GM12801 (cell line): ENCODE results near the gene MLLT10.

Experiments used
- TF ChIP-seq, protein P1 (sequence below): IDR thresholded peaks from one replicate; pipeline ENCODE4 v1.5.1; 2011; ENCODE audit warnings: control low read depth; ENCODE audit not compliant: insufficient read length; ENCODE audit errors: extremely low read depth

MLLT10 gene

DNA sequence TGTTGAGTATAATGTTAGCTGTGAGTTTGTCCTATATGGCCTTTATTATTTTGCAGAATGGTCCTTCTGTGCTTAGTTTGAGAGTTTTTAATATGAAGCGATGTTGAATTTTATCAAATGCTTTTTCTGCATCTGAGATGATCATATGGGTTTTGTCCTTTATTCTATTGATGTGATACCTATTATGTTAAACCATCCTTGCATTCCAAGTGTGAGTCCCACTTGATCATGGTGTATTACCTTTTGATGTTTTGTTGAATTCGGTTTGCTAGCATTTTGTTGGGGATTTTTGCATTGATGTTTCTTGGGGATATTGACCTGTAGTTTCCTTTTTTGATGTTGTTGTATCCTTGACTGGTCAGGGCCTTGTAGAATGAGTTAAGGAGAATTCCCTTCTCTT, 166.4 kb downstream of the MLLT10 start:
- TF ChIP-seq, protein P1, sequence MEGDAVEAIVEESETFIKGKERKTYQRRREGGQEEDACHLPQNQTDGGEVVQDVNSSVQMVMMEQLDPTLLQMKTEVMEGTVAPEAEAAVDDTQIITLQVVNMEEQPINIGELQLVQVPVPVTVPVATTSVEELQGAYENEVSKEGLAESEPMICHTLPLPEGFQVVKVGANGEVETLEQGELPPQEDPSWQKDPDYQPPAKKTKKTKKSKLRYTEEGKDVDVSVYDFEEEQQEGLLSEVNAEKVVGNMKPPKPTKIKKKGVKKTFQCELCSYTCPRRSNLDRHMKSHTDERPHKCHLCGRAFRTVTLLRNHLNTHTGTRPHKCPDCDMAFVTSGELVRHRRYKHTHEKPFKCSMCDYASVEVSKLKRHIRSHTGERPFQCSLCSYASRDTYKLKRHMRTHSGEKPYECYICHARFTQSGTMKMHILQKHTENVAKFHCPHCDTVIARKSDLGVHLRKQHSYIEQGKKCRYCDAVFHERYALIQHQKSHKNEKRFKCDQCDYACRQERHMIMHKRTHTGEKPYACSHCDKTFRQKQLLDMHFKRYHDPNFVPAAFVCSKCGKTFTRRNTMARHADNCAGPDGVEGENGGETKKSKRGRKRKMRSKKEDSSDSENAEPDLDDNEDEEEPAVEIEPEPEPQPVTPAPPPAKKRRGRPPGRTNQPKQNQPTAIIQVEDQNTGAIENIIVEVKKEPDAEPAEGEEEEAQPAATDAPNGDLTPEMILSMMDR = no peak

DNA sequence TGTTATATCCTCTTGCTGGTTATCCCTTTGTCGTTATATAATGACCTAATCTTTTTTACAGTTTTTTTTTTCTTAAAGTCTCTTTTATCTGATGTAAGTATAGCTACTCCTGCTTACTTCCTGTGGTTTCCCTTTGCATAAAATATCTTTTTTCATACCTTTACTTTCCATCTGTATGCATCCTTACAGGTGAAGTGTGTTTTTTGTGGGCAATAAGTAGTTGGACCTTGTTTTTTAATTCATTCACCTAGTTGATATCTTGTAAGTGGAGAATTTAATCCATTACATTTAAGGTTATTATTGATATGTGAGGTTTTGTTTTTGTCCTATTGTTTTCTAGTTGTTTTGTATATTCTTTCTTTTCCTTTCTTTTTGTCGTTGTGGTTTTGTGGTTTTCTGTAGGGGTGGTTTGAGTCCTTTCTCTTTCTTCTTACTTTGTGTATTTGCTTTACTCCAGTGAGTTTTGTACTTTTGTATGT, 168.6 kb downstream of the MLLT10 start:
- TF ChIP-seq, protein P1 = no peak

DNA sequence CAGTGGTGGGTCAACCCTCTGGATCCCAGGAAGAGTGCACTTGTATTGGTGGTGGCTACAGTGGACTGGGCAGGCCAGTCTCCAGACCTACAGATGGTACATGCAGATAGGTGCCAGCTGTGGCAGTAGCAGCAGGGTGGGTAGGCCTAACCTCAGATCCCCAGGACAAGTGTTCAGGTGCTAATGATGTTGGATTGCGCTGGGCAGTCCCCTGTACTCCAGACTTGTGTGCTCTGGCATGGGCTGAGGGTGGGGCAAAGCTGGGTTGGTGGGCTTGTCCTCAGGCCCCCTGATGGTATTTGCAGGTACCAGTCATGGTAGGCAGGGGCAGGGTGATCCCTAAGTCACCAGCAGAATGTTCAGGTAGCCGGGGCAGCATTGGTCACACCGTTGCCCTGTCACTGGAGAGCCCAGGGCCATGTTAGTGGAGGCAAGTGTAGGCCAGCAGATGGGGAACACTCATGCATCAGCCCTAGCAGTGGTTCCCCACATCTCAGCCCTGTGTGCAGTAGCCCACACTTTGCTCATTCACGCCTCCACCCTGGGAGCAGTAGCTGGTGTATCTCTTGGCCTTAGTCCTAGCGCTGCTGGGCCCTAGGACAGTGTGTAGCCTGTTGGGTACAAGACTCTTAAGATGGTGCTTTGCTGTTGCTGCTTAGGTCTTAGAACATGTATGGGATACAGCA, 171.3 kb downstream of the MLLT10 start:
- TF ChIP-seq, protein P1 = no peak

DNA sequence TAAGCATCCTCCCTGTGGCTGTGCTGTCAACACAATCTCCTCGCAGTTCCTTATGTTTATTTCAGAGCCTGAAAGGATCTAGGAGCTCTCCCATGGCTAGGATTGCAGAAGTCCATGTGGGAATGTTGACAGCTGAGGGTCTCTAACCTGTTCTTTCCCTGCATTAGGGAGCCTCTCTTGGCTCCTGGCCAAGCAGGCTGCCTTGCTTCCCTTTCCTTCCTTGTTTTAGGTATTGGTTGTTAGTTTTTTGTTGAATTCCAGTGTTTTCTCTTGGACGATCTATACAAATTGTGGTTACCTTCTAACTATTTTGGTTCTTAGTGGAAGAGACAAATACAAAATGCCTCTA, 171.8 kb downstream of the MLLT10 start:
- TF ChIP-seq, protein P1 = no peak

DNA sequence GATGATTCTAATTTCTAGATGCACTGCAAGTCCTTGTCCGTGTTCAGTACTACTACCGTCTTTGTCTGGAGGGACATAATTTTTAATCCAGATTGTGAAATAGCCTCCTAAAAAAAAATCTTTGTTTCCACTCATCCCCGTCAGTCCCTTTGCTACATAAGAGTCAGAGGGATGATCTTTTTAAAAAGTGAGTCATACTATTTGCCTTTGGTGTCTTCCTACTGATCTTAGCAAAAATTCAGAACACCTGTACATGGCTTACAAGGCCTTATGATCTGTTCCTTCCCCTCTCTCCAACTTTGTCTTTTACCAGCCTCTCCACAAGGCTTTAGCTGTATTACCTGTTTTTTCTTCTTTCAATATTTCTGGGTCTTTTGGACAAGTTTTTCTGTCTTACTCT, 173.5 kb downstream of the MLLT10 start:
- TF ChIP-seq, protein P1 = no peak

DNA sequence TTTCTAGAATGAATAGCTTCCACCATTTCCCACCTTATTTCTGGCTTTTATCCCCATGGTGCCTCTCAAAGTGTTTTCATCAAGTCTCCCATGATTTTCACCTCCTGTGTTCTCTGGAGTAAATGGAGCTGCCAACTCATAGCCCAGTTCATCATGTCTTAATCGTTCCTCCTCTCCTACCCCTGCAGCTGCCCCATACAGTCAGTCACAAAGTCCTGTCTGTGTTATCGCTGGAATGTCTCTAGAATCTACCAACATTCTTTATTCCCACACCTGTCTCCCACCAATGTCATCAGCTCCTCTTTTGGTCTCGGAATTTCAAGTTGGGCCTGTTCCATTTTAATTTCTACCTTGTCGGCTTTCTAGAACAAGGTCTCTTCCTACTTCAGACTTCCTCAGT, 178.9 kb downstream of the MLLT10 start:
- TF ChIP-seq, protein P1 = no peak

DNA sequence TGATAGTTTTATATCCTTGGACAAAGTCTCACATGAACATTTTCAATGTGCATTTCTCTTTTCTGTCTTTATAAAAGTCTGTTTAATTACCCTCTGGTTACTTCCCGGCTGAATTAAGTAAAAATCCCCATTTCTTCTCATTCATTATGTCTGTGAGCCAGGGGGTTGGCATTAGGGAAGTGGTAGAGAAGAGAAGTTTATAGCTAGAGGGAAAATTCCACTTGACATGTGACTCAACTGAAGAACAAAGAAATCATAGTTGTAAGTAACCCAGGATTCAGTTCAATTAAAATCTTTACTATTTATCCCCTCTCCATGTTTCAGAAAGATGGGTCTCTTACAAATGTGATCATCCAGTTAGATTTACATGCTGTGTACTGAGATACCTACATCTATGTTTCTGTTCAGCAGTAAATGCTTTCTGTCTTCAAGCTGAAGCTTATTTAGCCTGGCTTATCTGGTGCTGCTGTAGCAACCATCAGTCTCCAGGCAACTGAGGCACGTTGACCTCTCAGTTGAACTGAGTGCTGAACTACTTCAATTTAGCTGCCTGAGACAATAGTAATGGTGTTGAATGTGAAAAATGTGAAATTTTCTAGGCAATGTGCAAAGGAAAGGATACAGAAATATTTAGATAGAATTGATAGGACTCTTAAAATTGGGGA, 181.6 kb downstream of the MLLT10 start:
- TF ChIP-seq, protein P1 = no peak
